GM12878 (cell line): Measurements from ENCODE around the gene ERN1.

Source experiments
- EED ChIP-seq: sonication (generic); IDR thresholded peaks from 2 replicates; pipeline ENCODE4 v1.6.1; 2016; ENCODE audit warnings: antibody characterized with exemption, low read depth
- EGR1 ChIP-seq, 2 experiments: IDR thresholded peaks; 1 replicate in 1 of 2; 2 replicates in 1 of 2; pipeline ENCODE4 v1.6.1; 2011 to 2012; ENCODE audit warnings: low read depth in 2 of 2, low read length in 2 of 2, borderline replicate concordance in 1 of 2, mild to moderate bottlenecking in 1 of 2, moderate library complexity in 1 of 2
- EP300 ChIP-seq, 2 experiments: fragments of 150-350 bp in 1 of 2; IDR thresholded peaks; 2 replicates each; pipeline ENCODE4 v1.6.1; 2011 to 2012; ENCODE audit warnings: low read depth in 2 of 2, low read length in 2 of 2, borderline replicate concordance in 1 of 2, improper control_type of control experiment in 1 of 2, inconsistent platforms in 1 of 2; ENCODE audit not compliant: control insufficient read depth in 1 of 2
- EZH2 ChIP-seq: IDR thresholded peaks from 2 replicates; pipeline ENCODE4 v1.6.1; 2012; ENCODE audit warnings: low read depth, mild to moderate bottlenecking, control low read depth, inconsistent platforms, low read length, borderline replicate concordance; ENCODE audit not compliant: control insufficient read depth
- FOXM1 ChIP-seq: IDR thresholded peaks from 2 replicates; pipeline ENCODE4 v1.6.1; 2012; ENCODE audit warnings: low read depth, mild to moderate bottlenecking, inconsistent platforms, low read length, moderate library complexity
- GABPA ChIP-seq: IDR thresholded peaks from 2 replicates; pipeline ENCODE4 v1.6.1; 2014; ENCODE audit warnings: antibody characterized with exemption, low read depth, mild to moderate bottlenecking, inconsistent platforms
- HDAC6 ChIP-seq: fragments of 200-600 bp; sonication (generic); IDR thresholded peaks from one replicate; pipeline ENCODE4 v1.8.0; 2017; ENCODE audit warnings: antibody characterized with exemption; ENCODE audit not compliant: unreplicated experiment
- MEF2A ChIP-seq: IDR thresholded peaks from 2 replicates; pipeline ENCODE4 v1.6.1; 2011; ENCODE audit warnings: low read depth, mild to moderate bottlenecking, low read length, moderate library complexity; ENCODE audit not compliant: insufficient read depth
- RFX5 ChIP-seq: IDR thresholded peaks from 2 replicates; pipeline ENCODE4 v1.6.1; 2011; ENCODE audit warnings: low read depth, low read length, improper control_type of control experiment
- STAT1 ChIP-seq: fragments of 450-650 bp; conservative IDR thresholded peaks from 2 replicates; pipeline ENCODE4 v1.6.1; 2014; ENCODE audit warnings: antibody characterized with exemption, mild to moderate bottlenecking
- ZBTB33 ChIP-seq: fragments of 450-650 bp; IDR thresholded peaks from 2 replicates; pipeline ENCODE4 v1.6.1; 2017; ENCODE audit warnings: mild to moderate bottlenecking
- TF ChIP-seq, protein P1 (sequence below): IDR thresholded peaks from 2 replicates; pipeline ENCODE4 v1.6.1; 2011; ENCODE audit warnings: low read depth, mild to moderate bottlenecking, low read length, moderate library complexity, borderline replicate concordance; ENCODE audit errors: extremely low read depth

DNA sequence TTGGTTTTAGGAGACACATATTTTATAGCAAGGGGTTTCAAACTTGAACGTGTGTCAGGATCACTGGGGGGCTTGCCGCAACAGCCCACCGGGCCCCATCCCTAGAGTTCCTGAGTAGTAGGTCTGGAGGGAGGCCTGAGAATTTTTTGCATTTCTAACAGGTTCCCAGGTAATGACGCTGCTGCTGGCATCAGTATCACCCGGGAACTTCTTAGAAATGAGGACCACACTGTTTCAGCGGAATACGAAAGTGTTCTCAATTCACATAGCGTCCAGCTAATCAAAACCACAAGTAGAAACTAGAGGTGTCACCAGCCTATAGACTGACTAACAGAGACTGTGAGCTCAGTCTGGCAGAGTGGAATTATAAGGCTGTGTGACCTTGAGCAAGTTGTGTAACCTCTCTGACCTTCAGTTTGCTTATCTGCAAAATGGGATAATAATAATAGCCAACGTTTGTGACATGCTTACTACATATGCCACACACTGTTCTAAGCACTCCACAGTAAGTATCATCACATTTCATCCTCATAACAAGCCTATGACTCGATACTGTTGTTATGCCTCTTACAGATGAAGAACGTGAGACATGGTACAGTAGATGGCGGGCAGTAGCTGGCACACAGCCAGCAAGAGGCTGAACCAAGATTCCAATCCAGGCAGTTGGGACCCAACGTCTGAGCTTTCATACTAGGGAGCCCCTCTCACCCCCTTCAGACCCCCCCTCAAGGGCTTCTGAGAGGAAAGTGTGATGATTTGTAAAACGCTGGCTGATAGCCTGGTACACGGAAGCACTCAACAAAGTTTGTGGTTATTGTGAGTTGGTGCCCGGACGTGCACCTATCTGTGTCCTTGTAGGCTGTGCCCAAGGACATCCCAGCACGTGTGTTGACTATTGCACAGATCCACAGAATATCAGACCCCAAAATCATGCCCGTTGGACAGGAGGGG, 104.9 kb downstream of the ERN1 start:
- TF ChIP-seq MEF2A (no peak), EED (no peak), FOXM1 (no peak), HDAC6 (no peak), RFX5 (no peak), EZH2 (no peak), STAT1 (no peak), EGR1 (IDR thresholded peaks at IDR 0.05; ENCODE audit: borderline replicate concordance in 1 of 2, low read depth in 2 of 2, low read length in 2 of 2) (no peak), EP300 (IDR thresholded peaks at IDR 0.05; ENCODE audit: borderline replicate concordance in 1 of 2, control insufficient read depth in 1 of 2, low read depth in 2 of 2, low read length in 2 of 2) (no peak), ZBTB33 (no peak), GABPA (no peak)
- TF ChIP-seq, protein P1, sequence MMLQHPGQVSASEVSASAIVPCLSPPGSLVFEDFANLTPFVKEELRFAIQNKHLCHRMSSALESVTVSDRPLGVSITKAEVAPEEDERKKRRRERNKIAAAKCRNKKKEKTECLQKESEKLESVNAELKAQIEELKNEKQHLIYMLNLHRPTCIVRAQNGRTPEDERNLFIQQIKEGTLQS: no peak
